Measurements from ENCODE around the gene ABTB2.

DNA sequence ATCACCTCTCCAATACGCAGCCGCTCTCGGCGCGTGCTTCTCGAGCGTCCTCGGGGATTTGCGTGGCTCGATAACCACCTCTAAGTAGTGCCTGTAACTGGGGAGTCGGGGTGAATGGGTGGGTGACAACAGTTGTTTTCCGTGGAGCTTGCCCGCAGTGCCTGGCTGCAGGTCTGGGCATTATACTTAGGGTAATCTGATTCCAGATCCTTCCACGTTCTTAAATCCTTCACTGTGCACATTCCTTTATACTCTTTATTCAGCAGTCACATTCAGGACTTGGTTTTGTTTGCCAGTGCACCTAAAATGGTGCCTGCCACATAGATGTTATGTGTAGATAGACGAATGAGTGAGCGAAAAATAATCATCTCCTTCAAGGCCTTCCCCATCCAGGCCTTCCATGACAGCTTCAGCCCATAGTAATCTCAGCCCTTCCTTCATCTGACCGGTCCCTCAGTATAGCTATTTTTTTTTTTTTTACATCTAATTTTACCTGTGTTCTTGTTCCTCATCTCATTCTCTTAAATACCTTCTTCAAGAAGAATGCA lies 251.8 kb downstream of the ABTB2 start:
- TF ChIP-seq FOXM1 (IDR thresholded peaks at IDR 0.05; ENCODE audit: borderline replicate concordance) (no peak), FOXA1 (IDR thresholded peaks at IDR 0.05) (no peak), BHLHE40 (IDR thresholded peaks at IDR 0.05; ENCODE audit: borderline replicate concordance) (no peak), SUZ12 (IDR thresholded peaks at IDR 0.05) (no peak), ELF4 (IDR thresholded peaks at IDR 0.05) (no peak), FOXK2 (IDR thresholded peaks at IDR 0.05) (no peak), CTBP1 (IDR thresholded peaks at IDR 0.05; ENCODE audit: borderline replicate concordance) (no peak)

All from HEK293T (cell line).